ENCODE results near the gene FKBP14.

Gene FKBP14

GRCh38 chr7:30040938-30041337 is 14.4 kb upstream of the FKBP14 start:
- Histone ChIP-seq H3K4me2 (no peak overlapping the region), H4K20me1 (ENCODE audit: insufficient read depth) (no peaks in the 10 kb centered on the region), H3K27me3 (ENCODE audit: insufficient read depth, low read depth) (no peaks in the 10 kb centered on the region), H3K27ac (no peak overlapping the region), H3K9ac (no peak overlapping the region), H2AFZ (ENCODE audit: low read depth) (no peak overlapping the region), H3K36me3 (ENCODE audit: insufficient read depth) (no peaks in the 10 kb centered on the region), H3K79me2 (ENCODE audit: insufficient read depth, low read depth) (no peaks in the 10 kb centered on the region), H3K4me3 (IDR thresholded peaks at IDR 0.05; ENCODE audit: insufficient read depth, low read depth, low read length) (no peak overlapping the region), H3K4me1 (ENCODE audit: low read depth, poor library complexity, severe bottlenecking) (no peaks in the 10 kb centered on the region)
- TF ChIP-seq CTCF (conservative IDR thresholded peaks at IDR 0.05; ENCODE audit: low read depth, low read length), result no peak

GRCh38 chr7:30038196-30038980 is 11.9 kb upstream of the FKBP14 start:
- H3K4me3 ChIP-seq (IDR thresholded peaks at IDR 0.05; ENCODE audit: insufficient read depth, low read depth, low read length), result no peak overlapping the region
- H3K36me3 ChIP-seq (ENCODE audit: insufficient read depth), result no peaks in the 10 kb centered on the region
- no peaks in the 10 kb centered on the region for H3K27me3 ChIP-seq (ENCODE audit: insufficient read depth, low read depth)
- H3K27ac ChIP-seq, result no peak overlapping the region
- no peak for TF ChIP-seq CTCF (conservative IDR thresholded peaks at IDR 0.05; ENCODE audit: low read depth, low read length)
- no peaks in the 10 kb centered on the region for H3K79me2 ChIP-seq (ENCODE audit: insufficient read depth, low read depth)
- H3K4me2 ChIP-seq, result no peak overlapping the region
- H4K20me1 ChIP-seq (ENCODE audit: insufficient read depth), result no peaks in the 10 kb centered on the region
- H3K9ac ChIP-seq, result no peak overlapping the region
- H3K4me1 ChIP-seq (ENCODE audit: low read depth, poor library complexity, severe bottlenecking), result peaks cover 4% of the 10 kb centered on the region
- H2AFZ ChIP-seq (ENCODE audit: low read depth), result no peak overlapping the region

- no peak for TF ChIP-seq CTCF (conservative IDR thresholded peaks at IDR 0.05; ENCODE audit: low read depth, low read length)
- Histone ChIP-seq H4K20me1 (ENCODE audit: insufficient read depth) (no peaks in the 10 kb centered on the region), H3K36me3 (ENCODE audit: insufficient read depth) (no peaks in the 10 kb centered on the region), H3K4me2 (no peak overlapping the region), H3K27ac (no peak overlapping the region), H3K79me2 (ENCODE audit: insufficient read depth, low read depth) (peaks cover 1% of the 10 kb centered on the region; the same call in 1 of the 2 replicates), H3K4me1 (ENCODE audit: low read depth, poor library complexity, severe bottlenecking) (peaks cover 20% of the 10 kb centered on the region), H2AFZ (ENCODE audit: low read depth) (no peak overlapping the region), H3K9ac (no peak overlapping the region), H3K4me3 (IDR thresholded peaks at IDR 0.05; ENCODE audit: insufficient read depth, low read depth, low read length) (no peak overlapping the region), H3K27me3 (ENCODE audit: insufficient read depth, low read depth) (no peaks in the 10 kb centered on the region)
Observed at GRCh38 chr7:30036220-30036619, 9.7 kb upstream of the FKBP14 start.

GRCh38 chr7:30034501-30034900 is 8.0 kb upstream of the FKBP14 start:
- peaks cover 31% of the 10 kb centered on the region for H3K4me1 ChIP-seq (ENCODE audit: low read depth, poor library complexity, severe bottlenecking)
- no peak overlapping the region for H2AFZ ChIP-seq (ENCODE audit: low read depth)
- TF ChIP-seq CTCF (conservative IDR thresholded peaks at IDR 0.05; ENCODE audit: low read depth, low read length), result no peak
- H3K27ac ChIP-seq, result no peak overlapping the region
- no peak overlapping the region for H3K4me3 ChIP-seq (IDR thresholded peaks at IDR 0.05; ENCODE audit: insufficient read depth, low read depth, low read length)
- no peaks in the 10 kb centered on the region for H3K27me3 ChIP-seq (ENCODE audit: insufficient read depth, low read depth)
- no peaks in the 10 kb centered on the region for H4K20me1 ChIP-seq (ENCODE audit: insufficient read depth)
- H3K79me2 ChIP-seq (ENCODE audit: insufficient read depth, low read depth), result peaks cover 6% of the 10 kb centered on the region; the same call in 1 of the 2 replicates
- no peak overlapping the region for H3K4me2 ChIP-seq
- no peaks in the 10 kb centered on the region for H3K36me3 ChIP-seq (ENCODE audit: insufficient read depth)
- no peak overlapping the region for H3K9ac ChIP-seq

Measured in KMS-11 (cell line).